GM19035 (cell line): ENCODE data around the gene SDR42E1.

Source experiments
- ATAC-seq: cut with Tn5 transposase; IDR thresholded peaks from one replicate; pipeline ENCODE4 v1.9.1; 2021; ENCODE audit not compliant: unreplicated experiment

The SDR42E1 gene

DNA sequence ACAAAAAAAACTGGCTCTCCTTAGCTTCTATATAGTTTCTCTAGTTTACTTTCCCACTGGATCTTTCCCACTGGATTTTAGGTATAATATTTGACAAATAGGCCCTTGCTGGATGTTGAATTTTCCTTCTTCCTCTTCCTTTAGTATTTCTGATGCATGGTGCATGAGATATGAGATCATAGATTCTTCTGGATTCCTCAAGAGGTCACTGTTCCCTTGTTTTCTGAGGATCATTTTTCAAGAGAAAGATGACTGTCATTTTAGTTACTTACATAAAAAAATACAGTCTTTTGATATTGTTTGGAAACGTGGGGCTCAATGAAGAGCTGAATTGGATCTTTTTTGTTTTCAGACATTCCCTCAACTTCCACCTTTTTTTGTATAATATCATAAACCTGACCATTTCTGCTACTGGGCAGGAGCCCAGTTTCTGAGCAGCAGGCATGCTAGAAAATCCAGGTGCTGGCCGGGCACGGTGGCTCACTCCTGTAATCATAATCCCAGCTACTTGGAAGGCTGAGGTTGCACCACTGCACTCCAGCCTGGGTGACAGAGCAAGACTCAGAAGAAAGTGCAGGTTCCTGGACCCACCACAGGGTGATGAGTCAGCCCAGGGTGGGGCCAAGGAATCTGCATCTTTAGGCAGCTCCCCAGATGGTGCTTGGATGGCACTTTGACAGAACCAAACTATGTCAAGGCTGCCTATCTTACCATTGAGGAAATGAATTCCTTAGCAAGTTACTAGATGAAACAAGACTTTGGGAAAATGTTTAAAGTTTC is 70.3 kb downstream of the SDR42E1 start:
- no peak for ATAC-seq

DNA sequence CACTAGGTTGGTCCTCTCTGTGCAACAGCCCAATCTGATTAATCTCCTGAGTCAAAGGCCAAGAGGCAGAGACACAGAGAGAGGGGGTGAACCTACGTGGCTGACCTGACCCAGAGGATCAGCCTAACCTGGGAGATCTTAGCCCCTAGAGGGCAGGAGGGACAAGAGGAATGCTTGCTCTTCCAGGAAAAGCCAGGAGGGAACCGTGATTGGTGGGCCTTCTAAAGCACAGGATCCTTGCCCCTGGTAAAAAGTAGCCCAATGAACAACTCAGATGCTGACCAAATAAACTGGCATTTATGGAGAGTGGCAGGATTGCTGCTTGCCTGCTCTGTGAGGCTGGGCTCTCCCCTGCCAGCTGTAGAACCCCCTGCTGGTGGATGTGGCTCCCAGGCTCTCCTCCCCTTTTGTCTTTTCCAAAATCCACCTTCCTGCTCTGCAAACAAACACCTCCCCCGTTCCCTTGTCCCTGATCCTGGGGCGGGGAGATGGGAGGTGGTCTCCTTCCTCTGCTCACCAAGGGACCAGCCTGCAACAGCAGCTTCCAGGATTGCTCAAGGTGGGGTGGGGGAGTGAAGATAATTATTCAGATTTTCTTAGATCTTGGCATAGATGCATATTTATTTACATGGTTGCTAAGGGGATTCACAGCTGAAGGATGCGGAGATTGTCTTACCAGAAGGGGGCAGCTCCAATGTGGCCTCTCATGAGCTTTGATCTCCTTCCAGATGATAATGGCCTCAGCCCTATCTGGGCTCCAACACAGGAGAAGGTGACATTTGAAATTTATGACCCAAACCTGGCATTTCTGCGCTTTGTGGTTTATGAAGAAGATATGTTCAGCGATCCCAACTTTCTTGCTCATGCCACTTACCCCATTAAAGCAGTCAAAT is 71.9 kb downstream of the SDR42E1 start:
- ATAC-seq: no peak
